ENCODE data around the gene KIF3C. TPM values are rescaled to one million over a fixed set of nuclear protein-coding genes. Genes with fewer than 3 reads are reported as not detected.
A peak's percentile ranks its signal among the peaks of the same experiment; 100 is the strongest.

KIF3C gene
- total and polyA plus RNA-seq, 2 of the 4 experiments (the other 2 are of a cell fraction) = 8.3 to 15.4 TPM

DNA sequence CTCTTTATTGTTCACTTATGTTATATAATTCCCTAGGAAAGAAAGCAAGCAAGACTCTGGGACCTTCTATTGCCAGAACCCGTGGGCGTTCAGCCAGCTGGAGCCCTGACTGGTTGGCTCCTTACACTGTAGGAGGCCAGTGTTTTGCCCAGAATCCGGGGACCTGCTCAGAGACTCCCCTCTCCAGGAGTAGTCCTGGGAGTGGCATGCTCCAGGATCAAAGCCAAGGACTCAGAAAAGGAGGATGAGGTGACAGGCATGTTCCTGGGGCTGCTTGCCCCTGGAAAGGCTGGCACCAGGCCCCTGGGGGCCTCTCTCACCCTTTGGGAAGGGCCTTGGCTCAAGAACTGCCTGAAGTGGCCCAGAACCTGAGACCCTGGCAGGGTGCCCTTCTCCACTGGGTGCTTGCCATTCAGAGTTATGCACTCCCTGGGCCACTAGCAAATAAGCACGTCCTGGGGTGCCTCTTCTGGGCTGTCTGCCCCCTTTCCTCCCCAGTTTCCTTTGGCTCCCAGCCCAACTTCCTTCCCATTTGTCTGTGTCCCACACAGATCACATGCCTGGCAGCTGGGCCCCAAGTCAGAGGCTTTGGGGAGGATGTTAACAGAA lies 19.6 kb upstream of the KIF3C start:
- Histone ChIP-seq H2AK9ac (replicated peaks; ENCODE audit: low read depth, low read length, poor library complexity) (no peak overlapping the region), H3K79me1 (ENCODE audit: low read depth in 1 of 2, low read length in 2 of 2) (no peaks in the 10 kb centered on the region), H4K8ac (ENCODE audit: low read depth in 2 of 2, low read length in 2 of 2) (no peak overlapping the region), H3K4me1 (ENCODE audit: control insufficient read depth, insufficient read depth, low read length) (peaks cover 2% of the 10 kb centered on the region; the same call in 1 of the 2 replicates), H3K27ac (ENCODE audit: insufficient read depth, low read length) (no peak overlapping the region), H3K23ac (ENCODE audit: low read depth, low read length) (no peak overlapping the region), H2AK5ac (ENCODE audit: low read depth, low read length) (no peak overlapping the region), H3K4ac (ENCODE audit: low read depth, low read length) (no peak overlapping the region), H3K14ac (replicated peaks; ENCODE audit: low read depth, low read length) (no peak overlapping the region), H4K91ac (ENCODE audit: insufficient read depth, low read depth, low read length) (no peak overlapping the region), H3K36me3 (ENCODE audit: control insufficient read depth, insufficient read depth, low read length) (no peaks in the 10 kb centered on the region), H3K4me2 (ENCODE audit: low read depth, low read length) (no peak overlapping the region), H2BK20ac (ENCODE audit: low read depth, low read length) (no peak overlapping the region), H4K5ac (ENCODE audit: low read depth, low read length) (no peak overlapping the region), H3K9me3 (ENCODE audit: control insufficient read depth, insufficient read depth, low read length) (no peaks in the 10 kb centered on the region), H2BK15ac (ENCODE audit: low read depth, low read length) (no peak overlapping the region), H2BK120ac (ENCODE audit: low read depth, low read length) (no peak overlapping the region), H2AFZ (replicated peaks; ENCODE audit: low read length, poor library complexity) (peak overlapping the region; percentile 9), H3K27me3 (ENCODE audit: control insufficient read depth, insufficient read depth, low read length) (no peaks in the 10 kb centered on the region; the same call in 1 of the 2 replicates), H3K18ac (ENCODE audit: low read depth, low read length) (no peak overlapping the region), H3K4me3 (ENCODE audit: insufficient read depth, low read depth, low read length) (no peak overlapping the region), H3K56ac (ENCODE audit: extremely low read depth, insufficient read depth, low read length) (no peak overlapping the region), H2BK5ac (ENCODE audit: low read depth, low read length, poor library complexity, severe bottlenecking) (no peak overlapping the region), H4K20me1 (ENCODE audit: insufficient read depth, low read length) (no peaks in the 10 kb centered on the region), H3K9ac (ENCODE audit: low read depth, low read length) (no peak overlapping the region), H3K9me1 (ENCODE audit: insufficient read depth, low read length) (peaks cover 3% of the 10 kb centered on the region; the same call in 1 of the 2 replicates)
- ATAC-seq (ENCODE audit: low read depth) (peak; percentile 41; the same call in 1 of the 2 replicates), DNase-seq (peak; percentile 41)
- dilution Hi-C loops (cut with HindIII; ENCODE audit: low sequenced_read_pairs, unreplicated experiment) = no loop called here
- TF ChIP-seq RCOR1 (IDR thresholded peaks at IDR 0.05; ENCODE audit: insufficient replicate concordance, low read length) (no peak), POLR2A (IDR thresholded peaks at IDR 0.05; ENCODE audit: low read depth, low read length) (no peak), RAD21 (IDR thresholded peaks at IDR 0.05; ENCODE audit: low read length) (no peak), BHLHE40 (IDR thresholded peaks at IDR 0.05; ENCODE audit: low read depth, low read length) (no peak), SMC3 (IDR thresholded peaks at IDR 0.05; ENCODE audit: low read depth, low read length) (no peak), NFE2L2 (IDR thresholded peaks at IDR 0.05; ENCODE audit: low read depth, low read length) (no peak), CHD1 (IDR thresholded peaks at IDR 0.05; ENCODE audit: low read depth, low read length) (no peak), FOS (IDR thresholded peaks at IDR 0.05; ENCODE audit: low read depth, low read length) (no peak), CEBPB (IDR thresholded peaks at IDR 0.05; ENCODE audit: low read depth, low read length) (no peak), RFX5 (IDR thresholded peaks at IDR 0.05; ENCODE audit: low read depth, low read length) (no peak), MAZ (IDR thresholded peaks at IDR 0.05; ENCODE audit: borderline replicate concordance, low read depth, low read length) (no peak)
- TF ChIP-seq, protein P1, sequence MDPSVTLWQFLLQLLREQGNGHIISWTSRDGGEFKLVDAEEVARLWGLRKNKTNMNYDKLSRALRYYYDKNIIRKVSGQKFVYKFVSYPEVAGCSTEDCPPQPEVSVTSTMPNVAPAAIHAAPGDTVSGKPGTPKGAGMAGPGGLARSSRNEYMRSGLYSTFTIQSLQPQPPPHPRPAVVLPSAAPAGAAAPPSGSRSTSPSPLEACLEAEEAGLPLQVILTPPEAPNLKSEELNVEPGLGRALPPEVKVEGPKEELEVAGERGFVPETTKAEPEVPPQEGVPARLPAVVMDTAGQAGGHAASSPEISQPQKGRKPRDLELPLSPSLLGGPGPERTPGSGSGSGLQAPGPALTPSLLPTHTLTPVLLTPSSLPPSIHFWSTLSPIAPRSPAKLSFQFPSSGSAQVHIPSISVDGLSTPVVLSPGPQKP (IDR thresholded peaks at IDR 0.05; ENCODE audit: borderline replicate concordance, low read depth, low read length) = no peak
- TF ChIP-seq, protein P2, sequence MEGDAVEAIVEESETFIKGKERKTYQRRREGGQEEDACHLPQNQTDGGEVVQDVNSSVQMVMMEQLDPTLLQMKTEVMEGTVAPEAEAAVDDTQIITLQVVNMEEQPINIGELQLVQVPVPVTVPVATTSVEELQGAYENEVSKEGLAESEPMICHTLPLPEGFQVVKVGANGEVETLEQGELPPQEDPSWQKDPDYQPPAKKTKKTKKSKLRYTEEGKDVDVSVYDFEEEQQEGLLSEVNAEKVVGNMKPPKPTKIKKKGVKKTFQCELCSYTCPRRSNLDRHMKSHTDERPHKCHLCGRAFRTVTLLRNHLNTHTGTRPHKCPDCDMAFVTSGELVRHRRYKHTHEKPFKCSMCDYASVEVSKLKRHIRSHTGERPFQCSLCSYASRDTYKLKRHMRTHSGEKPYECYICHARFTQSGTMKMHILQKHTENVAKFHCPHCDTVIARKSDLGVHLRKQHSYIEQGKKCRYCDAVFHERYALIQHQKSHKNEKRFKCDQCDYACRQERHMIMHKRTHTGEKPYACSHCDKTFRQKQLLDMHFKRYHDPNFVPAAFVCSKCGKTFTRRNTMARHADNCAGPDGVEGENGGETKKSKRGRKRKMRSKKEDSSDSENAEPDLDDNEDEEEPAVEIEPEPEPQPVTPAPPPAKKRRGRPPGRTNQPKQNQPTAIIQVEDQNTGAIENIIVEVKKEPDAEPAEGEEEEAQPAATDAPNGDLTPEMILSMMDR (conservative IDR thresholded peaks at IDR 0.05; ENCODE audit: low read depth, low read length) = no peak
- in situ Hi-C loops (cut with MboI; ENCODE audit: low sequenced_read_pairs) = no loop called here
- ChIA-PET POLR2A (ENCODE audit: unreplicated experiment) (no interaction called here), CTCF (no interaction called here)
- WGBS, 2 experiments (ENCODE audit: extremely low coverage in 2 of 2, insufficient read length in 1 of 2) = no CpG with 5 or more reads among the region's 4 CpGs
- no TSS peak for BruUV-seq (replicated peaks)
- intact Hi-C loops (cut with micrococcal nuclease) = no loop called here

Data from IMR-90 (cell line).